Chondrocyte (in vitro differentiated cells): ENCODE data around the gene THSD7B. TPM values are rescaled to one million over a fixed set of nuclear protein-coding genes. Genes with fewer than 3 reads are reported as not detected.
"Not testable (repeated sequence)": the region's sequence is repeated elsewhere in the genome, so short reads cannot be mapped to it uniquely, and the experiment has no call there.

Experiments
- DNase-seq: peaks from one replicate; pipeline ENCODE4 v3.0.0; 2021; ENCODE audit warnings: mixed read lengths, low spot score
- H3K27ac Mint-ChIP-seq: one replicate; pipeline ENCODE4 v1.8.0; 2021; ENCODE audit warnings: mild to moderate bottlenecking, moderate library complexity, mixed read lengths; ENCODE audit not compliant: unreplicated experiment
- H3K27me3 Mint-ChIP-seq: 2 replicates; pipeline ENCODE4 v1.8.0; 2021; ENCODE audit warnings: low read depth, mixed read lengths
- H3K36me3 Mint-ChIP-seq: 2 replicates; pipeline ENCODE4 v1.8.0; 2021; ENCODE audit warnings: low read depth, mixed read lengths
- H3K4me1 Mint-ChIP-seq: 2 replicates; pipeline ENCODE4 v1.8.0; 2021; ENCODE audit warnings: low read depth, mild to moderate bottlenecking, mixed read lengths
- H3K4me3 Mint-ChIP-seq: one replicate; pipeline ENCODE4 v1.8.0; 2021; ENCODE audit warnings: mild to moderate bottlenecking, moderate library complexity, mixed read lengths; ENCODE audit not compliant: unreplicated experiment
- H3K9me3 Mint-ChIP-seq: 2 replicates; pipeline ENCODE4 v1.8.0; 2021; ENCODE audit warnings: low read depth, mixed read lengths
- total RNA-seq: library from RNA; stranded (reverse); gene quantifications from 3 replicates; pipeline ENCODE4 v1.2.1, GENCODE V29; 2021
- TF ChIP-seq, protein P1 (sequence below): fragments of 200-600 bp; sonication (generic); IDR thresholded peaks from 2 replicates; pipeline ENCODE4 v1.5.0; 2021; ENCODE audit warnings: antibody characterized with exemption, mild to moderate bottlenecking, moderate library complexity

The THSD7B gene
- total RNA-seq, 1 donor from 2014 or later, result not detected

DNA sequence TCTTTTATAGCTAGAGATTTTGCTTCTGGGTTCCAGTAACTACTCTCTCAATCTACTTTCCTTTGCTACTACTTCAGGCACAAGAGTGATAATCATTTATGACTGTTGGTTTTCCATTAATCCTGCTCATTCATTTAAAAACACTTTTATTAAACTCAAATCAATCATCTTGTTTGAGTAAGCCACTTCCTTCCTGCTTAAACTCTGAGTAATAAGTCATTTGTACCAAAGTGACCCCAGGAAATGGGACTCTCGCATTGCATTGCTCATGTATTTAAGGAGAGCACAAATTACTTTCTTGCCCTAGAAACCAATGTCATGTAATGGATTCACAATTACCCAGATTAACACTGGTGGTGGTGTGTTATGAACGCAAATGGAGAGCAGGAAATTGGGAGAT lies 928.2 kb downstream of the THSD7B start:
- no peak for DNase-seq
- Mint-ChIP-seq H3K27me3 (no peaks in the 10 kb centered on the region), H3K36me3 (no peaks in the 10 kb centered on the region), H3K4me3 (no peak overlapping the region), H3K27ac (no peak overlapping the region), H3K9me3 (no peaks in the 10 kb centered on the region), H3K4me1 (no peaks in the 10 kb centered on the region)
- TF ChIP-seq, protein P1, sequence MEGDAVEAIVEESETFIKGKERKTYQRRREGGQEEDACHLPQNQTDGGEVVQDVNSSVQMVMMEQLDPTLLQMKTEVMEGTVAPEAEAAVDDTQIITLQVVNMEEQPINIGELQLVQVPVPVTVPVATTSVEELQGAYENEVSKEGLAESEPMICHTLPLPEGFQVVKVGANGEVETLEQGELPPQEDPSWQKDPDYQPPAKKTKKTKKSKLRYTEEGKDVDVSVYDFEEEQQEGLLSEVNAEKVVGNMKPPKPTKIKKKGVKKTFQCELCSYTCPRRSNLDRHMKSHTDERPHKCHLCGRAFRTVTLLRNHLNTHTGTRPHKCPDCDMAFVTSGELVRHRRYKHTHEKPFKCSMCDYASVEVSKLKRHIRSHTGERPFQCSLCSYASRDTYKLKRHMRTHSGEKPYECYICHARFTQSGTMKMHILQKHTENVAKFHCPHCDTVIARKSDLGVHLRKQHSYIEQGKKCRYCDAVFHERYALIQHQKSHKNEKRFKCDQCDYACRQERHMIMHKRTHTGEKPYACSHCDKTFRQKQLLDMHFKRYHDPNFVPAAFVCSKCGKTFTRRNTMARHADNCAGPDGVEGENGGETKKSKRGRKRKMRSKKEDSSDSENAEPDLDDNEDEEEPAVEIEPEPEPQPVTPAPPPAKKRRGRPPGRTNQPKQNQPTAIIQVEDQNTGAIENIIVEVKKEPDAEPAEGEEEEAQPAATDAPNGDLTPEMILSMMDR, result no peak

DNA sequence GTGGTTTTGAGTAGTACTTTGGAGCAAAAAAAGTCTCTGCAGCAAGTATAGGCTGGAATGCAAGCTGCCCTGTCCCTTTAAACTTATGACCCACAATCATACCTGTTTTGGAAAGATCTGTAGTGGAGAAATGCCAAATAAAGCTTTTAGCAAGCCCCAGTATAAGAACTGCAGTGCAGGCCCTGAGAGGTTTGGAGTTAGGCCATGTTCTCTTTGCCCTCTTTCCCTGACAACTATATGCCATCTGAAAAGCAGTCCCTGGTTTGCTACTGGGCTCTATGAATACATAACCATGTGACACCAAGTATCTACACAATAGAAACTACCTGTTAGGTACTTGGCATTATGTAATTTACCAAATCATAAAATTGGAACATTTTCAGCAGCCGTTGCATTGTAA lies 931.6 kb downstream of the THSD7B start:
- Mint-ChIP-seq H3K9me3 (peaks cover 2% of the 10 kb centered on the region), H3K4me3 (no peak overlapping the region), H3K27ac (no peak overlapping the region), H3K36me3 (no peaks in the 10 kb centered on the region), H3K4me1 (no peaks in the 10 kb centered on the region), H3K27me3 (no peaks in the 10 kb centered on the region)
- TF ChIP-seq, protein P1, result no peak
- no peak for DNase-seq

DNA sequence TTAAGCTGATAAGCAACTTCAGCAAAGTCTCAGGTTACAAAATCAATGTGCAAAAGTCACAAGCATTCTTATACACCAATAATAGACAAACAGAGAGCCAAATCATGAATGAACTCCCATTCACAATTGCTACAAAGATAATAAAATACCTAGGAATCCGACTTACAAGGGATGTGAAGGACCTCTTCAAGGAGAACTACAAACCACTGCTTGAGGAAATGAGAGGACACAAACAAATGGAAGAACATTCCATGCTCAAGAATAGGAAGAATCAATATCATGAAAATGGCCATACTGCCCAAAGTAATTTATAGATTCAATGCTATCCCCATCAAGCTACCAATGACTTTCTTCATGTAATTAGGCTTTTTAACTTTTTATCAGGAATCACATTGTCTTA lies 934.9 kb downstream of the THSD7B start:
- H3K4me1 Mint-ChIP-seq, H3K27me3 Mint-ChIP-seq, H3K9me3 Mint-ChIP-seq, H3K27ac Mint-ChIP-seq, H3K36me3 Mint-ChIP-seq, H3K4me3 Mint-ChIP-seq, DNase-seq: not testable (repeated sequence)

DNA sequence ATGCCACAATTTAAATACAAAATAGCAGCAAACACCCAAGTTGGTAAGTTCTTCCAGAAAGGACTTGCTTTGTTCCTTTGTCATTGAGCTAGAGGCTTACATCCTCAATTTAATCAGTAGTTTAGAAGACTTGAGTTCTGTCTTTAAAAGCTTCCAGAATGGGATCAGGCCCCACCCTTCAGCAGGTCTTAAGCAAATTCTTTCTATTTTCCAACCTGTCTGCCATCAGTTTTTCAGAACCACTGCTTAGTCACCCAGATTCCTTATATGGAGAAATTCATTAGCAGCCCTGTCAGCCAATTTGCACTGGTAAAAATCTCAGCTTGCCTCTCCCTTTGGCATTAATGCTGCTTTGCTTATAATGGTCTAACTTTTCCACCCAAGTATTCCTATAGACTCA lies 935.3 kb downstream of the THSD7B start:
- peaks cover 2% of the 10 kb centered on the region for H3K9me3 Mint-ChIP-seq
- H3K36me3 Mint-ChIP-seq, result no peaks in the 10 kb centered on the region
- TF ChIP-seq, protein P1, result no peak
- no peaks in the 10 kb centered on the region for H3K4me1 Mint-ChIP-seq
- no peak overlapping the region for H3K27ac Mint-ChIP-seq
- H3K4me3 Mint-ChIP-seq, result no peak overlapping the region
- H3K27me3 Mint-ChIP-seq, result no peaks in the 10 kb centered on the region
- DNase-seq, result no peak

DNA sequence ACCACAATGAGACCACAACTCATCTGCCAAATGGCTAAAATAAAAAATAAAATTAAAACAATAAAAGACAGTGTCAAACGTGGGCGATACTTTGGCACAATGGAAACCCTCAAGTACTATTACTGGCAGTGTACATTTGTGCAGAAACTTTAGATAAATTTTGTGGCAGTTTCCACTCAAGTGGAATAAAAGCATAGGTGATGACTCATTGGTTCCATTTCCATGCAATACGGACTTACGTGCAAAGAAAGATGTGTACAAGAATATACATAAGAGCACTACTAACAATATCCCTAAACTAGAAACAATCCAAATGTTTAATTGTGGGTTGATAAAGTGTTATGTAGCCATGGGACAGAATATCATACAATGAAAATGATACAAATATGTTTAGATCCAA lies 940.0 kb downstream of the THSD7B start:
- TF ChIP-seq, protein P1, result no peak
- H3K27ac Mint-ChIP-seq, result no peak overlapping the region
- no peaks in the 10 kb centered on the region for H3K27me3 Mint-ChIP-seq
- no peak for DNase-seq
- H3K36me3 Mint-ChIP-seq, result no peaks in the 10 kb centered on the region
- peaks cover 2% of the 10 kb centered on the region for H3K9me3 Mint-ChIP-seq
- H3K4me1 Mint-ChIP-seq, result no peaks in the 10 kb centered on the region
- H3K4me3 Mint-ChIP-seq, result no peak overlapping the region

DNA sequence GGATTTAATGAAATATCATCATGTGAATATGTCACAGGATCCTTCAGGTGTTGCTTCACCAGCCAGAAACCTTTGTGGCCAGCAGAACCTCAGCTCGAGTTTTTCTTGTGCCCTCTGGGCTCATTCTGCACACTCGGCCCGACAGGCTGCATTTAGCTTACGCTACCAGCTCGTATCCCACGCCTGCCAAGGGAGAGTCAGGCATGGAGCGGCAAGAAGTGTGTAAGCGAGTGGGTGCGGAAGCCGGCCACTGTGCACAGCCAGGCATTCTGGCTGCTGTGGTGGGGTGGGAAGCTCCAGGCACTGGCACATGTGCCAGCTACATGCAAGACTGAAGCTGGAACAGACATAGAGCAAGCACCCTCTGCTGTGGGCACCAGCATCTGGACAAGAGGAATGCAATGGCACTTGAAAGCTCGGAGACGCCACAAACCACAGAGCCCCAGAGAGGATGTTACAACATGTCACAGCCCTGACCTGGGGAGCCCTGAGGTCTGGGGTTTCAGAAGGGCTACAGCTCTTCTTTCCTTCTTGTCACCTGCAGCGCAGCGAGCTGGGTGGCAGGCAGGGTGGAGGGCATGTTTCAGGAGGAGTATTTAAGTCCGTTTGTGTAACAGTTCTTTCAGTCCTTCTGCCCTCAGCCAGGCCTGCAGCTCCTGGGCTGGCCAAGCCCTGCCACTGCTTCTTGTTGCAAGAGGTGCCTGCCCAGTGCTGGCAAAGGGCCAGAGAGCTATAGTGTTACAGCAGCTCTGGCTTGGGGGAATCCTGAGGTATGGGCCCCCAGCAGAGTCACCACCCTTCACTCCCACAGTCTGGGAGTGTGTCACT lies 941.7 kb downstream of the THSD7B start:
- no peak overlapping the region for H3K27ac Mint-ChIP-seq
- no peaks in the 10 kb centered on the region for H3K4me1 Mint-ChIP-seq
- no peak for DNase-seq
- H3K36me3 Mint-ChIP-seq, result no peaks in the 10 kb centered on the region
- H3K4me3 Mint-ChIP-seq, result no peak overlapping the region
- TF ChIP-seq, protein P1, result no peak
- peaks cover 9% of the 10 kb centered on the region for H3K9me3 Mint-ChIP-seq
- H3K27me3 Mint-ChIP-seq, result no peaks in the 10 kb centered on the region
